HG03159 (cell line): Measurements from ENCODE around the gene FXYD1.
A peak's percentile ranks its signal among the peaks of the same experiment; 100 is the strongest.
"Not testable (repeated sequence)": the region's sequence is repeated elsewhere in the genome, so short reads cannot be mapped to it uniquely, and the experiment has no call there.

ENCODE experiments used
- ATAC-seq: cut with Tn5 transposase; IDR thresholded peaks from one replicate; pipeline ENCODE4 v1.9.1; 2021; ENCODE audit warnings: mild to moderate bottlenecking, moderate library complexity; ENCODE audit not compliant: unreplicated experiment

Gene FXYD1

GRCh38 chr19:35124098-35125060, 14.2 kb upstream of the FXYD1 start:
- ATAC-seq: peak; percentile 75

- ATAC-seq: no peak
Measured at GRCh38 chr19:35125270-35125717, 13.3 kb upstream of the FXYD1 start.

- ATAC-seq: no peak
Measured at GRCh38 chr19:35125749-35126623, 12.6 kb upstream of the FXYD1 start.

- ATAC-seq: no peak
Measured at GRCh38 chr19:35126624-35126959, 12.0 kb upstream of the FXYD1 start.

- no peak for ATAC-seq
Measured at GRCh38 chr19:35127871-35128270, 10.8 kb upstream of the FXYD1 start.

GRCh38 chr19:35128398-35129057, 10.1 kb upstream of the FXYD1 start:
- no peak for ATAC-seq

- not testable (repeated sequence) for ATAC-seq
Measured at GRCh38 chr19:35129724-35130274, 8.8 kb upstream of the FXYD1 start.

GRCh38 chr19:35130761-35131720, 7.6 kb upstream of the FXYD1 start:
- no peak for ATAC-seq

GRCh38 chr19:35132254-35132653, 6.4 kb upstream of the FXYD1 start:
- ATAC-seq: no peak

GRCh38 chr19:35133826-35134225, 4.8 kb upstream of the FXYD1 start:
- ATAC-seq: no peak

- ATAC-seq: no peak
Measured at GRCh38 chr19:35134601-35135242, 3.9 kb upstream of the FXYD1 start, which contains the start of gene LGI4. Gene LGI4 (minus strand): TSS chr19:35135059. CDS start chr19:35134680, 379 bp downstream.

GRCh38 chr19:35135389-35135909, 3.2 kb upstream of the FXYD1 start:
- ATAC-seq: no peak

- no peak for ATAC-seq
Measured at GRCh38 chr19:35136231-35136630, 2.4 kb upstream of the FXYD1 start.

- no peak for ATAC-seq
Measured at GRCh38 chr19:35136977-35137702, 1.5 kb upstream of the FXYD1 start.

GRCh38 chr19:35140207-35140961, 1.8 kb downstream of the FXYD1 start:
- ATAC-seq: no peak

GRCh38 chr19:35140962-35141836, 2.6 kb downstream of the FXYD1 start:
- peak; percentile 64 for ATAC-seq
